Measurements from ENCODE around the gene PDE9A. TPM values are rescaled to one million over a fixed set of nuclear protein-coding genes. Genes with fewer than 3 reads are reported as not detected.
"Not testable (repeated sequence)": the region's sequence is repeated elsewhere in the genome, so short reads cannot be mapped to it uniquely, and the experiment has no call there.

Gene PDE9A
- total RNA-seq, 1 donor from 2014 or later = 58.7 TPM

DNA sequence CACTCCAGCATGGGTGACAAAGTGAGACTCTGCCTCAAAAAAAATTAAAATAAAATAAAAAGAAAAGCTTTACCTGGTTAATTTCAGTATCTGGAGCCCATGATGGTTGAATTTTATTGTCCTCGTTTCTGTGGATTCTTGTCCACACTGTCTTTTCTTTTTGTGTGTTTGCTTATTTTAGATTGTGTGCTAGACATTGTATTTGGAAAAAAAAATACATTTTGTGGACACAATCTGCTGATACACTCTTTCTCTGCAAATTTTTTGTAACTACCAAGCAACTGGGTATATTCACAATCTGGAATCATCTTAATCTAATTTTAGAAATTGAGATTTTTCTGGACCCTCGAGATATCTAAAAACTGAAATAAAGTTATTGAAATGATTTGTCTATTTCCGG, 41.6 kb upstream of the PDE9A start:
- Mint-ChIP-seq H3K27ac (ENCODE audit: unreplicated experiment) (no peak overlapping the region), H3K27me3 (ENCODE audit: unreplicated experiment) (peaks cover 3% of the 10 kb centered on the region), H3K4me3 (ENCODE audit: unreplicated experiment) (no peak overlapping the region), H3K9me3 (ENCODE audit: unreplicated experiment) (peaks cover 2% of the 10 kb centered on the region), H3K36me3 (ENCODE audit: unreplicated experiment) (peaks cover 9% of the 10 kb centered on the region), H3K4me1 (ENCODE audit: low read depth, unreplicated experiment) (no peaks in the 10 kb centered on the region)
- DNase-seq = no peak
- TF ChIP-seq, protein P1, sequence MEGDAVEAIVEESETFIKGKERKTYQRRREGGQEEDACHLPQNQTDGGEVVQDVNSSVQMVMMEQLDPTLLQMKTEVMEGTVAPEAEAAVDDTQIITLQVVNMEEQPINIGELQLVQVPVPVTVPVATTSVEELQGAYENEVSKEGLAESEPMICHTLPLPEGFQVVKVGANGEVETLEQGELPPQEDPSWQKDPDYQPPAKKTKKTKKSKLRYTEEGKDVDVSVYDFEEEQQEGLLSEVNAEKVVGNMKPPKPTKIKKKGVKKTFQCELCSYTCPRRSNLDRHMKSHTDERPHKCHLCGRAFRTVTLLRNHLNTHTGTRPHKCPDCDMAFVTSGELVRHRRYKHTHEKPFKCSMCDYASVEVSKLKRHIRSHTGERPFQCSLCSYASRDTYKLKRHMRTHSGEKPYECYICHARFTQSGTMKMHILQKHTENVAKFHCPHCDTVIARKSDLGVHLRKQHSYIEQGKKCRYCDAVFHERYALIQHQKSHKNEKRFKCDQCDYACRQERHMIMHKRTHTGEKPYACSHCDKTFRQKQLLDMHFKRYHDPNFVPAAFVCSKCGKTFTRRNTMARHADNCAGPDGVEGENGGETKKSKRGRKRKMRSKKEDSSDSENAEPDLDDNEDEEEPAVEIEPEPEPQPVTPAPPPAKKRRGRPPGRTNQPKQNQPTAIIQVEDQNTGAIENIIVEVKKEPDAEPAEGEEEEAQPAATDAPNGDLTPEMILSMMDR (IDR thresholded peaks at IDR 0.05; ENCODE audit: partially characterized antibody, unreplicated experiment) = no peak

DNA sequence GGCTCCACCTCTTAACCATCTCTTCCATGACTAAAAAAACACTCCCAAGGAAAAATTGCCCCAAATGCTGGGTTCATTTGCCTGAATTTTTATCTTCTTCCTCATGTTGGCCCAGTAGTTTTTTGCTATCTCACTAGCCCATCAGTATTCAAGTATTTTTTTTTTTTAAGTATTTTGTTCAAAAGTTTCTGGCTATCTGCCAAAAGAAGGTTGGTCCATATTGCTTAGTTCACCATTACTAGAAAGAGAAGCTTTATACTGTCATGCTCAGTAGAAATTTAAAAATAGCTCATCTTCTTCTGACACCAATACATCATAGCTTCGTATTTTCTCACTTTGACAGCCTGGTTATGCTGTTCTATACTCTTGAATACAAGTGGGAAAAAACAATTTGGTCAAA, 41.0 kb upstream of the PDE9A start:
- Mint-ChIP-seq H3K36me3 (ENCODE audit: unreplicated experiment) (peaks cover 9% of the 10 kb centered on the region), H3K9me3 (ENCODE audit: unreplicated experiment) (peaks cover 2% of the 10 kb centered on the region), H3K27me3 (ENCODE audit: unreplicated experiment) (peaks cover 3% of the 10 kb centered on the region), H3K4me3 (ENCODE audit: unreplicated experiment) (no peak overlapping the region), H3K27ac (ENCODE audit: unreplicated experiment) (no peak overlapping the region), H3K4me1 (ENCODE audit: low read depth, unreplicated experiment) (no peaks in the 10 kb centered on the region)
- DNase-seq = no peak
- TF ChIP-seq, protein P1 (IDR thresholded peaks at IDR 0.05; ENCODE audit: partially characterized antibody, unreplicated experiment) = no peak

DNA sequence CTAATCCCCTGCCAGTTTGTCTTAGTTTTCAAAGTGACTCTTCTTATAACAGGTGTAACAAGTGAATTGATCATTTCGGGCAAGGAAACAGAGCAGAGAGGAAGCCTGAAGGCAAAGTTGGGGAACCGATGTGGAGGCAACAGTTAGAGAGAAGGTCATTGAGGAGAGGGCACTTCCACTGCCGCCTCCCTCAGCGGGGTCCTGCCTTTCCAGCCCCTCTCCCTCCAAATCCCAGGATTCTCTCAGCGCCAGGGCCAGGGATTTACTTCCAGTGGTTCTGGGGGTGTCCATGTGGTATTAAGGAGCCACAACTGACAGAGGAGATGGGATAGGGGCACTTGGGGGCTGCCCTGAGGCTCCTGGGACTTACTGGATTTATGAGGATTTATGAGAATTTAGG, 39.7 kb upstream of the PDE9A start:
- Mint-ChIP-seq H3K27ac (ENCODE audit: unreplicated experiment) (no peak overlapping the region), H3K9me3 (ENCODE audit: unreplicated experiment) (no peaks in the 10 kb centered on the region), H3K4me1 (ENCODE audit: low read depth, unreplicated experiment) (no peaks in the 10 kb centered on the region), H3K27me3 (ENCODE audit: unreplicated experiment) (peaks cover 2% of the 10 kb centered on the region), H3K4me3 (ENCODE audit: unreplicated experiment) (no peak overlapping the region), H3K36me3 (ENCODE audit: unreplicated experiment) (peaks cover 9% of the 10 kb centered on the region)
- no peak for DNase-seq
- TF ChIP-seq, protein P1 (IDR thresholded peaks at IDR 0.05; ENCODE audit: partially characterized antibody, unreplicated experiment) = no peak

DNA sequence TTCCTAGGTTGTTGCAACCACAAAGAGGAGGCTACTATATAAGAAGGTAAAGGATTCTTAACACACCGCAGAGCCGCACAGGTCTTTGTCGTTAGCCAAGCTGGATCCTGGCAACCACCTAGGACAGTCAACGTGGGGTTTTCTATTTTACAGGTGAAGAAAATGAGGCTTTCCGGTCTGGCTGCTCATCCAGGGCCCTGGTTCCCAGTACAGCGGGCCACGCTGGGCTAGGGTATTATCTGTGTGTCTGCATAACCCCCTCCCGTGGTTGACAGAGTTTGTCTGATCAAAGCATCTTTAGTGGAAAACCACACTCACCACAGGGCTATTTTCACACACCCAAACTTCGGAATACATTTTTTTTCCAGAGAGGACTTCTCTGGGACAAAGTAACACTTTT, 39.0 kb upstream of the PDE9A start:
- Mint-ChIP-seq H3K4me1 (ENCODE audit: low read depth, unreplicated experiment) (no peaks in the 10 kb centered on the region), H3K27ac (ENCODE audit: unreplicated experiment) (no peak overlapping the region), H3K9me3 (ENCODE audit: unreplicated experiment) (no peaks in the 10 kb centered on the region), H3K27me3 (ENCODE audit: unreplicated experiment) (no peaks in the 10 kb centered on the region), H3K36me3 (ENCODE audit: unreplicated experiment) (peaks cover 4% of the 10 kb centered on the region), H3K4me3 (ENCODE audit: unreplicated experiment) (no peak overlapping the region)
- TF ChIP-seq, protein P1 (IDR thresholded peaks at IDR 0.05; ENCODE audit: partially characterized antibody, unreplicated experiment) = no peak
- DNase-seq = no peak

DNA sequence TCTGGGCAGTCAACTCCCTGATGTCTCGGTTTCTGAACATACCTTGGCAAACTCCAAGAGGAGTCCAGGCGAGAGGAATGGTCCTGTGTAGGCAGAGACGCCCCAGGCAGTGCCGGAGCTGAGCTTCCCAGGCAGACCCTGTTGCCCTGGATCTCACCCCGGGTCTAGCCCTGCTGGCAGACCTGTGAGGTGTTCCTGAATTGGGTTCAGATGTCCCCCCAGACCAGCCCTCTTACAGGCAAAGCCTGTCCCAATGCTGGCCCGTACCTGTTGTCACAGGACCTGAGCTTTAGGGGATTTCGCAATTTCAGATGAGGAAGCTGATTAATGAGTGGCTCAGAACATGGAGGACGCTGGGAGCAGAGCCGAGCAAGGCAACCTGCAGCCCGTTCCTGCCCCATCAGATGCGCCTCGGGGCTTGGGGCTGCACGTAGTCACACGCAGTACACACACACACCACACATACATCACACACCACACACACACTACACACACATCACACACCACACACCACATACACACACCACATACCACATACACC, 38.5 kb upstream of the PDE9A start:
- DNase-seq = no peak
- Mint-ChIP-seq H3K4me1 (ENCODE audit: low read depth, unreplicated experiment) (no peaks in the 10 kb centered on the region), H3K36me3 (ENCODE audit: unreplicated experiment) (peaks cover 3% of the 10 kb centered on the region), H3K27me3 (ENCODE audit: unreplicated experiment) (no peaks in the 10 kb centered on the region), H3K9me3 (ENCODE audit: unreplicated experiment) (no peaks in the 10 kb centered on the region), H3K4me3 (ENCODE audit: unreplicated experiment) (no peak overlapping the region), H3K27ac (ENCODE audit: unreplicated experiment) (no peak overlapping the region)
- TF ChIP-seq, protein P1 (IDR thresholded peaks at IDR 0.05; ENCODE audit: partially characterized antibody, unreplicated experiment) = no peak

DNA sequence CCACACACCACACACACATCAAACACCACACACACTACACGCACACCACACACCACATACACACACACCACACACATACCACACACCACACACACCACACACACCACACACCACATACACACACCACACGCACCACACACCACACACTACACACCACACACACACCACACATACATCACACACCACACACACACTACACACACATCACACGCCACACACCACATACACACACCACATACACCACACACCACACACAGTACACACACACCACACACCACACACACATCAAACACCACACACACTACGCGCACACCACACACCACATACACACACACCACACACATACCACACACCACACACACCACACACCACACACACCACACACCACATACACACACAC, 38.0 kb upstream of the PDE9A start:
- not testable (repeated sequence) for H3K4me3 Mint-ChIP-seq (ENCODE audit: unreplicated experiment); H3K27ac Mint-ChIP-seq (ENCODE audit: unreplicated experiment); H3K27me3 Mint-ChIP-seq (ENCODE audit: unreplicated experiment); H3K36me3 Mint-ChIP-seq (ENCODE audit: unreplicated experiment); DNase-seq; H3K9me3 Mint-ChIP-seq (ENCODE audit: unreplicated experiment); H3K4me1 Mint-ChIP-seq (ENCODE audit: low read depth, unreplicated experiment)

All from glutamatergic neuron (in vitro differentiated cells).